WI38 (cell line): ENCODE results near the gene SCN4B.

Source experiments
- H3K4me3 ChIP-seq: 2 replicates; pipeline ENCODE4 v1.5.1; 2011; ENCODE audit warnings: low read depth, mild to moderate bottlenecking, control low read depth, low read length
- TF ChIP-seq, protein P1 (sequence below): IDR thresholded peaks from 2 replicates; pipeline ENCODE4 v1.5.1; 2012; ENCODE audit warnings: low read depth, mild to moderate bottlenecking, control low read depth, low read length

SCN4B gene

DNA sequence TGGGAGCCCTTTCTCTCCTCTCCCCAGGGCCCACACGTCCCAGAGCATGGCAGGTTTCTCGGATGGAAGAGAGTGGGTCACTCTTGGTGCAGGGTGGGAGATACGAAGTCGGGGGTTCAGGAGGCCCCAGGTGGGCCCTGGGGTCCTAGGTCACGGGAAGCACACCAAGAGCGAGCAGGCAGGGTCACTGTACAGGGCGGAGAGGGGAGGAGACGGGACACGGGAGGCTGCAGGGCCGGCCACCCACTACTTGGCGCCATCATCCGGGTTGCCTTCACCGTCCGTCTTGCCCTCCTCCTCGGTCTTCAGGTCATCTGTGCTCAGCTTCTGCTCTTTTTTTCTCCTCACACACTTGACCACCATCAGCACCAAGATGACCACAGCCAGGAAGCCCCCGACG lies 14.0 kb upstream of the SCN4B start:
- TF ChIP-seq, protein P1, sequence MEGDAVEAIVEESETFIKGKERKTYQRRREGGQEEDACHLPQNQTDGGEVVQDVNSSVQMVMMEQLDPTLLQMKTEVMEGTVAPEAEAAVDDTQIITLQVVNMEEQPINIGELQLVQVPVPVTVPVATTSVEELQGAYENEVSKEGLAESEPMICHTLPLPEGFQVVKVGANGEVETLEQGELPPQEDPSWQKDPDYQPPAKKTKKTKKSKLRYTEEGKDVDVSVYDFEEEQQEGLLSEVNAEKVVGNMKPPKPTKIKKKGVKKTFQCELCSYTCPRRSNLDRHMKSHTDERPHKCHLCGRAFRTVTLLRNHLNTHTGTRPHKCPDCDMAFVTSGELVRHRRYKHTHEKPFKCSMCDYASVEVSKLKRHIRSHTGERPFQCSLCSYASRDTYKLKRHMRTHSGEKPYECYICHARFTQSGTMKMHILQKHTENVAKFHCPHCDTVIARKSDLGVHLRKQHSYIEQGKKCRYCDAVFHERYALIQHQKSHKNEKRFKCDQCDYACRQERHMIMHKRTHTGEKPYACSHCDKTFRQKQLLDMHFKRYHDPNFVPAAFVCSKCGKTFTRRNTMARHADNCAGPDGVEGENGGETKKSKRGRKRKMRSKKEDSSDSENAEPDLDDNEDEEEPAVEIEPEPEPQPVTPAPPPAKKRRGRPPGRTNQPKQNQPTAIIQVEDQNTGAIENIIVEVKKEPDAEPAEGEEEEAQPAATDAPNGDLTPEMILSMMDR: no peak

DNA sequence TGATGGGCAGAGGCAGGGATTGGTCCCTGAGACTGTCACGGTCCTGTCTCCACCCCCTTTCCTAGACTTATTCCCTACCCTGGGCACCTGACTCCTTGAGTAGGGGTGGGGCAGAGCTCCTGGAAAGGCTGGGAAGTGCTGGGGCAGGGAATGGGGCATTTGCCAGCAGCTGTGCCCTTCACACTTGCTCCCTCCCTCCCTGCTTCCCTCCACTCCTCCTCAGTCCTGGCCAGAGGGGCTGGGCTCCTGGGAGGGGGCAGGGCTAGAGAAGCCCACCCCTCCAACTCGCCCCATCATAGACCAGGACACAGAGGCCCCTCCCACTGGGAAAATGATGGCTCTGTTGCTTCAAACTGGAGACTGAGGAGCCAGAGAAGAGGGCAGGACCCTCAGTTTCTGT lies 12.3 kb upstream of the SCN4B start:
- no peak overlapping the region for H3K4me3 ChIP-seq
- TF ChIP-seq, protein P1: no peak

More for the DNA sequence above, 14.0 kb upstream of the SCN4B start:
- H3K4me3 ChIP-seq: no peak overlapping the region

DNA sequence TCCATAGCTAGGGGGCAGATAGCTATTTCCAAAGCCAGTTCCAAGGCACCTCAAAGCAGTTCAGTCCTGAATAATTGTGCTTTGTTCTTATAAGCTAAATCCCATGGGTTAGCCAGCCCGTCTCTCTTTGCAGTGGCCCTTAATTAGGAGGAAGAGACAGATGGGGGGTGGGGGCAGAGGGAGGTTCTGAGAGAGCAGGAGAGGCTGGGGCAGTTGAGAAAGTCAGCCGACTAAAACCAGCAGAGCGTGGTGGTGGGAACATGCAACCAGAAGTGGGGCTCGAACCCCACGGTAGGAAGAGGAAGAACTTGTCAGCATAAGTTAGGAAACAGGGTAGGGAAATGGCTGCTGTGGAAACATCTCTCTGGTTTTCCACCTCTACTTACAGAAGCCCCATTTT lies 10.9 kb upstream of the SCN4B start:
- TF ChIP-seq, protein P1: no peak
- no peak overlapping the region for H3K4me3 ChIP-seq

DNA sequence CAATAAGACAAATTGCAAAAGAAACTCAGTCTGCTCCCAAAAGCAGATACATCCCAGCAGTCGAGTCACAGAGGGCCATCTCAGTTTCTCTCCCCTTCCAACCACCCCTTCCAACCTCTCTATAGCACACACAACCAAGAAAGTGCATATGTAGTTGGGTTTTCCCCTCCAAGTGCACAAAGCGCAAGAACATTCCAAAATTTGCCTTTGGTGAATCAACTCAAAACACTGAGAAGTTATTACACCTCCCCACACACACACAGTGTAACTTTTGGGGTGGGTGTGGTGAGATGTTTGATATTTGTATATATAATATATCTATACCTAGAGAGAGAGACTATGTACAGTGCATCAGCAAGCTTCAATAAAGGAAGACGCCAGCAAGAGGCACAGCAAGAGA lies 10.2 kb upstream of the SCN4B start:
- TF ChIP-seq, protein P1: no peak
- H3K4me3 ChIP-seq: no peak overlapping the region

DNA sequence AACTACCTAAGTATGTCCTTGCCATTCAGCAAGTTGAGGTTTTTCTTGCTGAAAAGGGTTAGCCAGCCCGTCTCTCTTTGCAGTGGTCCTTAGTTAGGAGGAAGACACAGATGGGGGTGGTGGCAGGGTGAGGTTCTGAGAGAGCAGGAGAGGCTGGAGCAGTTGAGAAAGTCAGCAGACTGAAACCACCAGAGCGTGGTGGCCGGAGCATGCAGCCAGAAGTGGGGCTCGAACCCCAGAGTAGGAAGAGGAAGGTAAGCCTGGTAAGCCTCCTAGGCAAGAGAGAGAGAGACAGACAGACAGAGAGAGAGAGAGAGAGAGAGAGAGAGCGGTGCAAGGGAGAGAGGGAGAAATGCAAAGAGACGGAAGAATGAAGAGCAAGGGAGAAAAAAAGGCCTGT lies 9.2 kb upstream of the SCN4B start:
- TF ChIP-seq, protein P1: no peak
- no peak overlapping the region for H3K4me3 ChIP-seq

DNA sequence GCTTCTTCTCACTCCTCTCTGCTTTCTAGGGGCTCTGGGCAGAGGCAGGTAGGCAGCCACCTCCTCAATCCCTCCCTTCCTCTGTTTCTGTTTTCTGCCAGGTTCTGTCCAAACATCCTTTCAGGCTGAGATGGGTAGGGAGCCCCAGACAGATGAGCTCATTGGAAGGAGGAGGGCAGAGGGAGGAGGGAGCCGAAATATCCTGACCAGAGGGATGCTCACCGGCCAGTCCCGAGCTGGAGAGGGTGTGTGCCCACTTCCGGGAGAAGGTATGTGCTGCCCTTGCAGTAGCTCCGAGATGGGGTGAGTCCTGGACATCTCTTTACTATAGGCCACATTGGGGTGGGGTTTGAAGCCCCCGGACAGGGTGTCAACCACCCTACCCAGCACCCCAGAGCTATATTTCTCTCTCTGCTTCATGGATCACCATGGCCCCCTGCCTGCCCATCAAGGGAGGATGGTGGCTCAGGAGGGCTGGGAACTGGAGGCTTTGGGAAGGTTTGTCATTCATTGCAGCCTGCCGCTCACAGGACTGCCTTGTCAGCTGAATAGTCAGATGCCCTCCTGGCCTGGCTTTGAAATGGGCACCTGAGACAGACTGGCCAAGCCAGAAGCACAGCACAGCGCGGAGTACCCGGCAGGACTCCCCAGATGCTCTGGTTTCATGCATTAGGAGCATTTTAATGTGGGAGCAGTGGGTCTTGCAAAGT lies 4.7 kb upstream of the SCN4B start:
- H3K4me3 ChIP-seq: no peak overlapping the region
- TF ChIP-seq, protein P1: no peak

DNA sequence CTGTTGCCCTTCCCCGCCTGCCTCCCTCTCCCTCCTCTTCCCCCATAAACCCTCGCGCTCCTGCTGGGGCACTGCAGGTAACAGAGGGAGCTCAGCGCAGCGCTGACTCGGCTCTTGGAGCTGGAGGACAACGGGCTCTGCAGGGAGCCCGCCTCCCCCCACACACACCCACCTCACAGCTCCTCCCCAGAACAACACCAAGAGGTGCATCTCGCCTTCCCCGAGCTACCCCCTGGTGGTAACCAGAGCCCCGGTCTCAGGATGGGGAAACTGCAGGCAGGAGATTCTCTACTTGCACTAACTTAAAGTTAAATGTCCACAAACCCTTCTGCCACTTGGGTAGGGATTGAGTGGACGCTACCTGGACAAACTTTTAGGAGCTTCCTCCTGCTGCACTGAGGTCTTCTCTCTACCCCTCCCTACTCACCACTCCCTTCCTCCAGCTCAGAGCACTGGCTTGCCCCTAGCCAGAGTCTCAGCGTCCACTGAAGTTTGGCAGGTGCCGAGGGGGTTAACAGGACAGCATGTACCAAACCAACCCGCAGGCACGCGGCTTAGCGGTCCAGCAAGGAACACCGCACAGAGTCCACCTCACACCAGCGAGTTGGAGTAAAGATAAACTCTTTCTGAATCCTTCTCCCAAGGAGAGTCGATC lies 4.0 kb upstream of the SCN4B start:
- H3K4me3 ChIP-seq: no peak overlapping the region
- TF ChIP-seq, protein P1: no peak
